ENCODE measurements around the gene SLC32A1.

The SLC32A1 gene

DNA sequence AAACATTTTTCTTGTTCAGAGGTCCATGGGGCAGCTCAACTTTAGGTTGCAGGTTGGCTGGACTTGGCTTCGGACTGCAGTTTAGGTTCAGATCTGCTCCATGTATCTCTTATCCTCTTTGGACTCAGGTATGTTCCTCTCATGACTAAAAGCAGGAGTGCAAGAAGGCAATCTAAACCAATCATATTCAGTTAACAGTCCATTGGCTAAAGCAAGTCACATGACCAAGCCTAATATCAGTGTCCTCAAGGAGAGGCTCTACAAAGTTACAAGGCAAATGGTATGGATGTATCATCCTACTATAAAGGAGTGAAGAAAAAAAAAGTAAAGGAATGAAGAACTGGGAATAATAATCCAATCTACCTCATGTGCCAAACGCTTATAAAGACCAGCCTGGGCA is 21.5 kb downstream of the SLC32A1 start:
- TF ChIP-seq POLR2A (IDR thresholded peaks at IDR 0.05; ENCODE audit: extremely low read depth, insufficient read length) (no peak), MYC (IDR thresholded peaks at IDR 0.05; ENCODE audit: low read depth, low read length) (no peak)
- TF ChIP-seq, protein P1, sequence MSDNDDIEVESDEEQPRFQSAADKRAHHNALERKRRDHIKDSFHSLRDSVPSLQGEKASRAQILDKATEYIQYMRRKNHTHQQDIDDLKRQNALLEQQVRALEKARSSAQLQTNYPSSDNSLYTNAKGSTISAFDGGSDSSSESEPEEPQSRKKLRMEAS (IDR thresholded peaks at IDR 0.05; ENCODE audit: low read depth, low read length): no peak
- TF ChIP-seq, protein P2, sequence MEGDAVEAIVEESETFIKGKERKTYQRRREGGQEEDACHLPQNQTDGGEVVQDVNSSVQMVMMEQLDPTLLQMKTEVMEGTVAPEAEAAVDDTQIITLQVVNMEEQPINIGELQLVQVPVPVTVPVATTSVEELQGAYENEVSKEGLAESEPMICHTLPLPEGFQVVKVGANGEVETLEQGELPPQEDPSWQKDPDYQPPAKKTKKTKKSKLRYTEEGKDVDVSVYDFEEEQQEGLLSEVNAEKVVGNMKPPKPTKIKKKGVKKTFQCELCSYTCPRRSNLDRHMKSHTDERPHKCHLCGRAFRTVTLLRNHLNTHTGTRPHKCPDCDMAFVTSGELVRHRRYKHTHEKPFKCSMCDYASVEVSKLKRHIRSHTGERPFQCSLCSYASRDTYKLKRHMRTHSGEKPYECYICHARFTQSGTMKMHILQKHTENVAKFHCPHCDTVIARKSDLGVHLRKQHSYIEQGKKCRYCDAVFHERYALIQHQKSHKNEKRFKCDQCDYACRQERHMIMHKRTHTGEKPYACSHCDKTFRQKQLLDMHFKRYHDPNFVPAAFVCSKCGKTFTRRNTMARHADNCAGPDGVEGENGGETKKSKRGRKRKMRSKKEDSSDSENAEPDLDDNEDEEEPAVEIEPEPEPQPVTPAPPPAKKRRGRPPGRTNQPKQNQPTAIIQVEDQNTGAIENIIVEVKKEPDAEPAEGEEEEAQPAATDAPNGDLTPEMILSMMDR (IDR thresholded peaks at IDR 0.05; ENCODE audit: low read depth, low read length): no peak
- no peak for DNase-seq (ENCODE audit: low read depth)
- H3K4me3 ChIP-seq (ENCODE audit: low read depth, low read length): no peak overlapping the region

DNA sequence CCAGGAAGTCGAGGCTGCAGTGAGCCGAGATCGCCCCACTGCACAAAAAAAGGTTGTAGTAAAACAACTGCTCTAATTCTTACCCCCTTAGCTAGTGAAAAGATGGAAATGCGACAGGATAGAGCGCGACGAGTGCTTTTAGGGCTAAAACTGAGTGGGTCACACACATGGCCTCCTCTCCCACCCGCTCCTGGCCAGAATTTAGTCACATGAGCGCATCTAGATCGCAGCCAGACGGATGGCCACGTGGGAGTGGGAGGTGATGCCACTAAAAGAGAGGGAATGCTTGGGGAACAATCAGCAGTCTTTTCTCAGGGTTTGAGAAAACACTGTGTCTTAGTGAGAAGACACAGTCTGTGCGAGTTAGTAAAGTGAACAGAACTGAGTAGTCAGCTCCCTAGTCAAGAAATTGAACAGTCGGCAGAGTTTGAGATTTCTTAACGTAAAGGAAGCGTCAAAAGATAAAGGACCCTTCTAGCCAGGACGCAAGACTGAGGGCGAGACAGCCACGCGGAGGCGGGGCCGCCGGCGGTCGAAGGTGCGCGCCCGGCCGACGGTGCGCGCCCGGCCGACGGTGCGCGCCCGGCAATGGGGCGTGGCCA is 23.3 kb downstream of the SLC32A1 start:
- DNase-seq (ENCODE audit: low read depth): no peak
- H3K4me3 ChIP-seq (ENCODE audit: low read depth, low read length): peak overlapping the region; percentile 55
- TF ChIP-seq POLR2A (IDR thresholded peaks at IDR 0.05; ENCODE audit: extremely low read depth, insufficient read length): no peak
- TF ChIP-seq, protein P1 (IDR thresholded peaks at IDR 0.05; ENCODE audit: low read depth, low read length): peak; percentile 52; the same call in 1 of the 2 replicates
- TF ChIP-seq MYC (IDR thresholded peaks at IDR 0.05; ENCODE audit: low read depth, low read length): no peak; the same call in 1 of the 2 replicates
- TF ChIP-seq, protein P2 (IDR thresholded peaks at IDR 0.05; ENCODE audit: low read depth, low read length): no peak

DNA sequence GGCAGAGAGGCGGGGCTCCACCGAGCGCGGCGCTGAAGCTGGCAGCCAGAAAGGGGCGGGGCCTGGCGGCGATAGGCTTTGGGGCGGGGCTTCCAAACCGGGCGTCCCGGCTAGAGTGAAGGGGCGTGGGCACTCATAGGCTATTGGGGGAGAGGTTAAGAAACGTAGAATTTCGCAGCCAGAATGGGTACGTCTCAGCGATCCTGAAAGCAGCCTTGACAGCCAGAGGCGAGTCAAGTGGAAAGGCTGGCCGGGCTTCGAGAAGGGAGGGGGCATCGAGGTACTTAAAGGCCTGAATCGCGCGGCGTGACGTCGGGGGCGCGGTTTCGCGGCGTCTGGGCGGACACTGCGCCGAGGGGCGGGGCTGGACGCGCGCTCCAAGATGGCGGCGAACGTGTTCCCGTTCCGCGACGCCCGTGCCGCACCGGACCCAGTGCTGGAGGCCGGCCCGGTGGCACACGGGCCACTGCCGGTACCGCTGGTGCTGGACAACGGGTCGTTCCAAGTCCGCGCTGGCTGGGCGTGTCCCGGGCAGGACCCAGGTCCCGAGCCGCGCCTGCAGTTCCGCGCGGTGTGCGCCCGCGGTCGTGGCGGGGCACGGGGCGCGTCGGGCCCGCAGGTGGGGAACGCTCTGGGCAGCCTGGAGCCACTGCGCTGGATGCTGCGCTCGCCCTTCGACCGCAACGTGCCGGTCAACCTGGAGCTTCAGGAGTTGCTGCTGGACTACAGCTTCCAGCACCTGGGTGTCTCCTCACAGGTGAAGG is 24.0 kb downstream of the SLC32A1 start, which contains the start of gene ACTR5:
Gene ACTR5, plus strand, starts transcription at position 364 of the 764 bp plus-strand sequence. Its CDS starts 19 bp downstream, at position 383.
- TF ChIP-seq MYC (IDR thresholded peaks at IDR 0.05; ENCODE audit: low read depth, low read length): peak; percentile 51
- TF ChIP-seq, protein P2 (IDR thresholded peaks at IDR 0.05; ENCODE audit: low read depth, low read length): no peak
- TF ChIP-seq, protein P1 (IDR thresholded peaks at IDR 0.05; ENCODE audit: low read depth, low read length): peak; percentile 73; the same call in 1 of the 2 replicates
- TF ChIP-seq POLR2A (IDR thresholded peaks at IDR 0.05; ENCODE audit: extremely low read depth, insufficient read length): peak; percentile 86
- peak; percentile 91 for DNase-seq (ENCODE audit: low read depth)
- peak within 1 kb of the TSS; percentile 84 for H3K4me3 ChIP-seq (ENCODE audit: low read depth, low read length)

DNA sequence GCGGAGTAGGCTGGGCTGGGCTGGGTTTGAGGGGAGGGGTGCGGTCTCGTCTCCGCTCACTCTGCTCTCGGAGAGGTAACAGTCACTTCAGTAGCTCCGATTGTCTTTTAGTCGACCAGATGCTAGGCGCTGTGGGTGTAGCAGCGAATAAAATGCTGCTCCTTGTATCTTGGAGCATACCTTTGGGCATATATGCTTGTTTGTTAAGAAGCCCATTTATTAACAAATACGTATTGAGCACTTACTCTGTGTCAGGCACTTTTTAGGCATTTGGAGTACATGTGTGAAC is 24.5 kb downstream of the SLC32A1 start:
- DNase-seq (ENCODE audit: low read depth): peak; percentile 43
- peak overlapping the region; percentile 84 for H3K4me3 ChIP-seq (ENCODE audit: low read depth, low read length)
- TF ChIP-seq, protein P1 (IDR thresholded peaks at IDR 0.05; ENCODE audit: low read depth, low read length): no peak
- TF ChIP-seq, protein P2 (IDR thresholded peaks at IDR 0.05; ENCODE audit: low read depth, low read length): no peak
- no peak for TF ChIP-seq MYC (IDR thresholded peaks at IDR 0.05; ENCODE audit: low read depth, low read length)
- TF ChIP-seq POLR2A (IDR thresholded peaks at IDR 0.05; ENCODE audit: extremely low read depth, insufficient read length): no peak

DNA sequence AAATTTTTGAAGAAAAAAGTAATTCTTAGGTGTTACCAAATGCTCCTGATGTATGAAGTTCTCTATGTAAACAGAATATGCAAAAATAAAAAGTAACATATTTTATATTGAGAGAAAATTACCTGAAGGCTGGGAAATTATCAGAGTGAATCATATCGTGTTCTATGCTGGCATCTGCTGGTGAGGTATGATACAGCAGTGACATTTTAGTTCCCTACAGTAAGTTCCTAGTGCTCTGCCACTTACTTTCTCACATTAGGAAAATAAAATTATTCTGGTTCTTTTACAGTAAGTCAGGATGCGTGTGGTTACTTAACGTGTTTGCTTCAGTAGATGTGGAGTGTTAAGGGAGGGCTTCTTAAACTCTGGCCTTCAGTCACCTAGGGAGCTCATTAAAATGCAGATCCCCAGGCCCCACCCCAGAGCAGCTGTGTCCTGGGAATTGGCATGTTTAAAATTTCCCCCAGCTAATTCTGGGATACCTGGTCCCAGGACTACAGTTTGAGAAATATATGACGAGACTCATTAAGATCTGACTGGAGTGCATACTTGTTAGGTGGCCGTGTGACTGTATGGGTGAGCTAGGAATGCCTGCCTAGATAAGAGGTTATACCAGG is 27.2 kb downstream of the SLC32A1 start:
- peak; percentile 55 for DNase-seq (ENCODE audit: low read depth)
- no peak overlapping the region for H3K4me3 ChIP-seq (ENCODE audit: low read depth, low read length)
- TF ChIP-seq, protein P1 (IDR thresholded peaks at IDR 0.05; ENCODE audit: low read depth, low read length): no peak
- TF ChIP-seq, protein P2 (IDR thresholded peaks at IDR 0.05; ENCODE audit: low read depth, low read length): peak; percentile 72
- TF ChIP-seq MYC (IDR thresholded peaks at IDR 0.05; ENCODE audit: low read depth, low read length): no peak

Measured in NB4 (cell line).